Thyroid gland (tissue), 4 donors: Measurements from ENCODE around the gene COQ8A. TPM values are rescaled to one million over a fixed set of nuclear protein-coding genes. Genes with fewer than 3 reads are reported as not detected.

ENCODE experiments used
- DNase-seq, 2 donors: peaks; one replicate each; pipeline ENCODE4 v3.0.0-alpha.2; 2019
- H3K27ac ChIP-seq, 3 donors: fragments of 200-600 bp; sonication (generic); 1 replicate in 2 of 3; 2 replicates in 1 of 3; pipeline ENCODE4 v1.5.1; 2016 to 2019; ENCODE audit warnings: mild to moderate bottlenecking in 1 of 3, moderate library complexity in 1 of 3
- H3K27me3 ChIP-seq: fragments of 200-600 bp; sonication (generic); one replicate; pipeline ENCODE4 v1.5.1; 2019
- H3K36me3 ChIP-seq, 2 donors: fragments of 200-600 bp; sonication (generic); one replicate each; pipeline ENCODE4 v1.5.1; 2016 to 2019
- H3K4me1 ChIP-seq, 2 donors: fragments of 200-600 bp; sonication (generic); one replicate each; pipeline ENCODE4 v1.5.1; 2017 to 2019
- H3K4me3 ChIP-seq, 3 donors: fragments of 200-600 bp; sonication (generic); replicated peaks in 1 of 3; 1 replicate in 2 of 3; 2 replicates in 1 of 3; pipeline ENCODE4 v1.5.1; 2016; ENCODE audit warnings: mild to moderate bottlenecking in 1 of 3
- H3K9me3 ChIP-seq: fragments of 200-600 bp; sonication (generic); one replicate; pipeline ENCODE4 v1.5.1; 2017
- CTCF ChIP-seq, 6 experiments: fragments of 200-600 bp in 3 of 6; fragments of 450-650 bp in 3 of 6; sonication (generic) in 3 of 6; IDR thresholded peaks; one replicate each; pipeline ENCODE4 v1.5.1; 2016 to 2019; ENCODE audit warnings: antibody characterized with exemption in 6 of 6, mild to moderate bottlenecking in 2 of 6, inconsistent platforms in 1 of 6, moderate library complexity in 1 of 6
- POLR2A ChIP-seq, 2 donors: fragments of 450-650 bp; IDR thresholded peaks; one replicate each; pipeline ENCODE4 v1.6.1; 2017; ENCODE audit warnings: antibody characterized with exemption in 2 of 2, mild to moderate bottlenecking in 2 of 2, moderate library complexity in 1 of 2
- WGBS, 2 donors: methylation state at CpG; one replicate each; pipeline ENCODE4 v1.1.5; 2017; 5-methylcytosine and 5-hydroxymethylcytosine counted together
- intact Hi-C: fragments of 100-400 bp; cut with DNase I; formaldehyde crosslinking; loops from one replicate; pipeline ENCODE4 v1.15.1; 2023
- total RNA-seq, 4 donors: library from RNA; depleted of rRNA; stranded (reverse); fragments of >200 nt; gene quantifications; one replicate each; pipeline ENCODE4 v1.2.3, GENCODE V29; 2016

The COQ8A gene
- total RNA-seq, 4 donors from 2014 or later, result 25.1 to 35.9 (median 30.1) TPM

GRCh38 chr1:226960256-226960655 lies 20.2 kb downstream of the COQ8A start:
- H3K36me3 ChIP-seq, result peaks cover 4% of the 10 kb centered on the region in 2 donors
- no peaks in the 10 kb centered on the region for H3K4me1 ChIP-seq
- WGBS, 2 donors, result 84 to 86% methylated on average over 5 of the region's 5 CpGs
- H3K4me3 ChIP-seq, result no peak overlapping the region
- no peak for TF ChIP-seq POLR2A (IDR thresholded peaks at IDR 0.05)
- TF ChIP-seq CTCF (IDR thresholded peaks at IDR 0.05), result no peak
- no peak for DNase-seq
- no peaks in the 10 kb centered on the region for H3K9me3 ChIP-seq
- no peaks in the 10 kb centered on the region for H3K27me3 ChIP-seq
- intact Hi-C loops, result no loop called here
- no peak overlapping the region for H3K27ac ChIP-seq

DNA sequence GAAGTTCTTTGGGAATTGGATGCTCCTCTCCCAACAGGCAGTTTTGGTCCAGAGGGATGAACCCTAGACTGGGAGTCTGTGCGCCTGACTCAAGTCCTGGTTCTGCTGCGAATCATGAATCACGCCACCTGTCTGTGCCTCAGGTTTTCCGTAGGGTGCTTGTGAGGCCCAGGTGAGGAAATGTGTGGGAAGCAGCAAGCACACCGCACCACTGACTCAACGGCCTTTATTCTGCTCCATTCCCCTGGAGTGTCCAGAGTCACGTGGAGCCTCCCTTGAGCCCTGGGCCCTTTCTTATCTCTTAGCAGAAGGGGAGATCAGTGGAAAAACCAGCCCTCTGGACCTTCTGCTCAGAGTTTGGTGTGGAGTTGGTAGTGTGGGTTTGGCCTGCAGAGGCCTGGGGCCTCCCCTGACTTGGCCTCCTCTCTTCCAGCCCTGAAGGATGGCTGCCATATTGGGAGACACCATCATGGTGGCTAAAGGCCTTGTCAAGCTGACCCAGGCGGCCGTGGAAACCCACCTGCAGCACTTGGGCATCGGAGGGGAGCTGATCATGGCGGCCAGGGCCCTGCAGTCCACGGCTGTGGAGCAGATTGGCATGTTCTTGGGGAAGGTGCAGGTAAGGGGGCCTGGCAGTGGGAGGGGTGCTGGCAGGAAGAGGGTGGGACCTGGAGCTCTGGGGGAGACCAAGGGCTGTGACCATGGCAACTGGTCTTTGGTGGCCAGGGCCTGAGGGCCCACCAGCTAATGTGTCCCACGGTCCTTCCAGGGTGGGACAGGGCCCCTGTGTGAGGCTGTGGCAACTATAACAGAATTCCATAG lies 21.1 kb downstream of the COQ8A start:
- WGBS, 2 donors, result 95 to 97% methylated on average over 13 of the region's 13 CpGs
- peaks cover 12 to 13% of the 10 kb centered on the region in 2 donors for H3K36me3 ChIP-seq
- no peaks in the 10 kb centered on the region for H3K27me3 ChIP-seq
- no peak for DNase-seq
- H3K4me1 ChIP-seq, result no peaks in the 10 kb centered on the region
- intact Hi-C loops, result no loop called here
- no peaks in the 10 kb centered on the region for H3K9me3 ChIP-seq
- H3K4me3 ChIP-seq, result no peak overlapping the region
- no peak overlapping the region for H3K27ac ChIP-seq
- TF ChIP-seq CTCF (IDR thresholded peaks at IDR 0.05) (no peak), POLR2A (IDR thresholded peaks at IDR 0.05) (no peak)

- Histone ChIP-seq H3K27ac (no peak overlapping the region), H3K4me1 (no peaks in the 10 kb centered on the region), H3K36me3 (peaks cover 14 to 15% of the 10 kb centered on the region in 2 donors), H3K9me3 (no peaks in the 10 kb centered on the region), H3K4me3 (no peak overlapping the region), H3K27me3 (no peaks in the 10 kb centered on the region)
- DNase-seq, result no peak
- intact Hi-C loops, result no loop called here
- 92 to 95% methylated on average over 20 to 25 of the region's 28 CpGs for WGBS, 2 donors
- TF ChIP-seq CTCF (IDR thresholded peaks at IDR 0.05), result no peak
- no peak for TF ChIP-seq POLR2A (IDR thresholded peaks at IDR 0.05)
Measured at GRCh38 chr1:226962421-226963391, 22.6 kb downstream of the COQ8A start.

GRCh38 chr1:226964068-226964425 lies 24.0 kb downstream of the COQ8A start:
- H3K4me1 ChIP-seq, result no peaks in the 10 kb centered on the region
- WGBS, 2 donors, result 91 to 95% methylated on average over 6 of the region's 6 CpGs
- no peak for DNase-seq
- no peak overlapping the region for H3K27ac ChIP-seq
- no peaks in the 10 kb centered on the region for H3K27me3 ChIP-seq
- no peaks in the 10 kb centered on the region for H3K9me3 ChIP-seq
- TF ChIP-seq CTCF (IDR thresholded peaks at IDR 0.05), result no peak
- TF ChIP-seq POLR2A (IDR thresholded peaks at IDR 0.05), result no peak
- H3K36me3 ChIP-seq, result peaks cover 14 to 15% of the 10 kb centered on the region in 2 donors
- no peak overlapping the region for H3K4me3 ChIP-seq
- intact Hi-C loops, result no loop called here
